SK-N-MC (cell line): ENCODE results near the gene GSC.

Source experiments
- EZH2 ChIP-seq: fragments of 200-600 bp; sonication (generic); IDR thresholded peaks from one replicate; pipeline ENCODE4 v1.6.1; 2017; ENCODE audit warnings: antibody characterized with exemption
- POLR2AphosphoS5 ChIP-seq: IDR thresholded peaks from 2 replicates; pipeline ENCODE4 v1.6.1; 2012; ENCODE audit warnings: mild to moderate bottlenecking, low read depth, low read length, borderline replicate concordance

- no peak for TF ChIP-seq EZH2
- no peak for TF ChIP-seq POLR2AphosphoS5
These were observed 22.2 kb downstream of the GSC start for GRCh38 chr14:94747739-94748138.
